DMS53 treated with DMSO at 0.1 percent for 48 hours (cell line): Measurements from ENCODE around the gene IGSF6.
"Not testable (repeated sequence)": the region's sequence is repeated elsewhere in the genome, so short reads cannot be mapped to it uniquely, and the experiment has no call there.

ENCODE experiments used
- DNase-seq: peaks from one replicate; lab custom pipeline; 2025; ENCODE audit not compliant: unreplicated experiment; lab: John Stamatoyannopoulos, UW

Gene IGSF6

DNA sequence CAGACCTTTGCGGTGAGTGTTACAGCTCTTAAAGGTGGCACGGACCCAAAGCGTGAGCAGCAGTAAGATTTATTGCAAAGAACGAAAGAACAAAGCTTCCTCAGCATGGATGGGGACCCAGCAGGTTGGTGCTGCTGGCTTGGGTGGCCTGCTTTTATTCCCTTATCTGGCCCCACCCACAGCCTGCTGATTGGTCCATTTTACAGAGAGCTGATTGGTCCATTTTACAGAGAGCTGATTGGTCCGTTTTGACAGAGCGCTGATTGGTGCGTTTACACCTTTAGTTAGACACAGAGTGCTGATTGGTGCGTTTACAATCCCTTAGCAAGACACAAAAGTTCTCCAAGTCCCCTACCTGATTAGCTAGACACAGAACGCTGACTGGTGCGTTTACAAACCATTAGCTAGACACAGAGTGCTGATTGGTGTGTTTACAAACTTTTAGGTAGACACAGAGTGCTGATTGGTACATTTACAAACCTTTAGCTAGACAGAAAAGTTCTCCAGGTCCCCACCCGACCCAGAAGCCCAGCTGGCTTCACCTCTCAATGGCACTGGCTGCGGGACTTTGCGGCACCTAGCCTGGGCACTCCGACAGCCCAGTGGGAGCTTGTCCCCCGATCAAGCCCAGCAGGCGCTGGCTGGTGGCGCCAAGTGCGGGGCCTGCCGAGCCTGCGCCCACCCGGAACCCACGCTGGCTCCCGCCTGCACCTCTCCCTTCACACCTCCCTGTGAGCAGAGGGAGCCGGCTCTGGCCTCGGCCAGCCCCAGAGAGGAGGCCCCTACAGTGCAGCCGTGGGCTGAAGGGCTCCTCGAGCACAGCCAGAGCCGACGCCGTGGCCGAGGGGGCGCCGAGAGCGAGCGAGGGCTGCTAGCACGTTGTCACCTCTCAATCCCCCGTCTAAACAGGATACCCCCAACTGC lies 22.5 kb downstream of the IGSF6 start:
- not testable (repeated sequence) for DNase-seq

DNA sequence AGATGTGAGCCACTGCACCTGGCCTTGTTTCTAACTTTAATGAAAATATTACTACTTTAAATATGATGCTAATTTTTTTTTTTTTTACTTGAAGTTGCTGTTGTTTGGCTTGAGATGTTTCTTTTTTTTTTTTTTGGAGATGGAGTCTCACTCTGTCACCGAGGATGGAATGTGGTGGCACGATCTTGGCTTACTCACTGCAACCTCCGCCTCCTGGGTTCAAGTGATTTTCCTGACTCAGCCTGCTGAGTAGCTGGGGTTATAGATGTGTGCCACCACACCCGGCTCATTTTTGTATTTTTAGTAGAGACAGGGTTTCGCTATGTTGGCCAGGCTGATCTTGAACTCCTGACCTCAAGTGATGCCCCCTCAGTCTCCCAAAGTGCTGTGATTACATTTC lies 23.6 kb downstream of the IGSF6 start:
- no peak for DNase-seq

DNA sequence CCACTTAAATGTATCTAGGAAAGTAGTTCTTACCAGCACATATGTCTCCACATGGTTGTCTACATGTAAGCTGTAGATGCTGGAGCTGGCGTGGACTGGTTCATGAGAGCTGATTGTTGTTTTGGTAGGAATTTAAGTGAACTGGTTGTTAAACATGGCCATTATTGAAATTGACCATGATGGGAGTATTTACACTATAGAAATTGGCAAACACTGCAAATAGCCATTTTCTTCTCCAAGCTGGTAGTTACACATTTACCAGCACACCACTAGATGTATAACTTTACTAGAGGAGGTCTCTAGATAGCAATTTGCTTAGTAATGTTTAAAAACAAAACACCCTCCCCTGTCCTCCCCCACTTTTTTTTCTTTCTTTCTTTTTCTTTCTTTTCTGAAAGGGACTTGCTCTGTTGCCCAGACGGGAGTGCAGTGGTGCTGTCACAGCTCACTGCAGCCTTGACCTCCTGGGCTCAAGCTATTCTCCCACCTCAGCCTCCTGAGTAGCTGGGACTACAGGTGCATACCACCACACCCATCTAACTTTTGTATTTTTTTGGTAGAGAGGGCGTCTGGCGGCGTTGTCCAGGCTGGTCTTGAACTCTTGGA lies 24.2 kb downstream of the IGSF6 start:
- DNase-seq: no peak

GRCh38 chr16:21626659-21627277 lies 25.6 kb downstream of the IGSF6 start:
- DNase-seq: no peak

DNA sequence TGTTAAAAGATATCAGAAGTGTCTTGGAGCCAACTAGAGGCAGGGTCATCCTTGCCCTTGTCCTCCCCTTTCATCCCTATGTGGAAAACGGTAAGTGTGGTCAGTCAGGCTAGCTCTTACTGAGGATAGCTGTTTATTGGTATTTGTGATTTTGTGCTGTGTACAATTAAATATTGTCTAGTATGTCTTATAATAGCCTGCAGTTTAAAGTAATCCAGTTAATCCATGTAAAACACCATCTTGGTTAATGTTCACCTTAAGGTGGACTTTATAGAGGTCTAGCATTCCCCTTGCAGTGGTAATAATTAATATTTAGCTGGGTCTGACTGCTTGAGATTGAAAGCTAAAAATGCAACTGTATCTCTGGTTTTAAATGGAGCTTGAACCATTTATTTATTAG lies 27.4 kb downstream of the IGSF6 start:
- DNase-seq: no peak

DNA sequence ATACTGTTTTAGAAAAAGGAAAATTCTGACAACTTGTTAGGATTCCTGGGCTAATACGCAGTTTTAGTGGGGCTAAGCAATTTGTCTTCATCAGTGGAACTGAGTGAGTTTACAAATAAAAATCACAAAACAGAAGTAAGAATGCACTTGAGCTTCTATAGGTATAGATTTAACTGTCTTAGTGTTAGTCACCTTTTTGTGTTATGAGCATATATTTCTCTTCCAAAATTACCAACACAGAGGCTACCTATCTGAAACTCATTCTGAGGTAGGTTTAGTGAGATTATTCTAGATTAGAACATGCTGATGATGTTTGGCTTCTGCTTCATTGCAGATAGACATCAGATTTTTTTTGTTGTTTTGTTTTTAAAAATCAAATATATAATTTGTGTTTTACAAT lies 29.9 kb downstream of the IGSF6 start:
- no peak for DNase-seq

DNA sequence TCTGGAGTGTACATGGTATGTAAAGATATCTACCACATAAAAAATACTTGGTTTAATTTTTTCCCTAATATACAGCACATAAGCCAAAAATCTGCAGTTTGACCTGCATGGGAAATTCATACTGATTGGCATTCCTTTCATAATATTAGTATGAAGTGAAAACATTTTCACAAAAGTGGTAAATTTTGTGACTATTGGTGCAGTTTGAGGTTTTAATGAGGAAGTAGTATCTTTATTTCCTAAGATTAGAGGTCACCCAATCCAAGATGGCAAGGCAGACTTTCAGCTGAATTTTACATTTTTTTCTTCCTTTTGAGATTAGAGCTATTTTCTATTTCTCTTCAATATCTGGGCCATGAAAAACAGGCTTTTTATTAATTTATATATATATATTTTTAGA lies 31.8 kb downstream of the IGSF6 start:
- DNase-seq: no peak

- DNase-seq: no peak
These were observed 32.5 kb downstream of the IGSF6 start for GRCh38 chr16:21619765-21620425.

- DNase-seq: no peak
These were observed 34.1 kb downstream of the IGSF6 start for GRCh38 chr16:21618281-21618680.

- DNase-seq: no peak
These were observed 34.8 kb downstream of the IGSF6 start for GRCh38 chr16:21617607-21618006.

DNA sequence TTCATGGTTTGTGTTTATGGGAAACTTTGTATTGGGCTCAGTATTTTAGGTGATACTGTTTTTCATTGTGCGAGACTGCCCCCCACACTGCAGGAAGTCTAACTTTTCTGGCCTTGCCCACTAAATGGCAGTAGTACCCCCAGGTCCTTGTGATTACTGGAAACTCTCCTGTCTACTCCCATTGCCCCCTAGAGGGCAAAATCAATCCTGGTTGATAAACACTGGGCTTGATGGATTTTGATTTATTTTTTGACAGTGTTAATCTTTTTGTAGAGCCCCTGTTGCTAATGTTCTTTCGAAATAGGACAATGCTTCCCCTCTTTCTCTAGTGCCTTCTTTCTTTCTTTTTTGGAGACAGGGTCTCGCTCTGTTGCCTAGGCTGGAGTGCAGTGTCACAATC lies 37.5 kb downstream of the IGSF6 start:
- DNase-seq: no peak

DNA sequence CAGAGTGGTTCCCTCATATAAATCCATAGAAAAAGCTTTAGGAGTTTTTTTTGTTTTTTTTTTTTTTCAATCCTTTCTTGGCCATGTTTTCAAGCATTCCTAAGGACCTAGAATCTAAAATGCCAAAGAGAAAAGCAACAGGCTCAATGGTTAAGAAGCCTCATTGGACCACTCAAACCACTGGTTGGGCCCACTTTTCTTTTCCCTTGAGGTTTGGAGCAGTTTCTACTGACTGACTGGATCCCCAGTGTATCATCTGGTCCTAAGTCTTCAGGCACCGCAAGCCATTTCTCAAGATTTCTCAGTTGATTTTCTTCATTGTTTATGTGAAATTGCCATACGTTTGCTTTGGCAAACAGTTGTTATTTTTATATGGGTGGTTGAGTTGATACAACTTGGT lies 38.6 kb downstream of the IGSF6 start:
- DNase-seq: no peak

DNA sequence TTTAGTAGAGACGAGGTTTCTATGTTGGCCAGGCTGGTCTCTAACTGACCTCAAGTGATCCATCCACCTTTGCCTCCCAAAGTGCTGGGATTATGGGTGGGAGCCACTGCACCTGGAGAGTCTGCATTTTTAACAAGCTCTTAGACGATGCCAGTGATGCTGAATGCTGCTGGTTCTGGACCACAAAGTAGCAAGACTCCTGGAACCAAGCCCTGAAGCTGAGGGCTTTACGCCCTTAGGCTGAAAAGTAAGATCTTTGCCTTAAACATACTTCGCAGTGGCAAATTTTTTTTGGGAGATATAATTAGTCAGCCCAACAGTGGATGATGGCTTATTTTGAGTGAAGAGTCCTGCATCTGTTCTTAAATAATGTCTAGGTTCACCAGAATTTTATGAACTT lies 39.0 kb downstream of the IGSF6 start:
- no peak for DNase-seq

DNA sequence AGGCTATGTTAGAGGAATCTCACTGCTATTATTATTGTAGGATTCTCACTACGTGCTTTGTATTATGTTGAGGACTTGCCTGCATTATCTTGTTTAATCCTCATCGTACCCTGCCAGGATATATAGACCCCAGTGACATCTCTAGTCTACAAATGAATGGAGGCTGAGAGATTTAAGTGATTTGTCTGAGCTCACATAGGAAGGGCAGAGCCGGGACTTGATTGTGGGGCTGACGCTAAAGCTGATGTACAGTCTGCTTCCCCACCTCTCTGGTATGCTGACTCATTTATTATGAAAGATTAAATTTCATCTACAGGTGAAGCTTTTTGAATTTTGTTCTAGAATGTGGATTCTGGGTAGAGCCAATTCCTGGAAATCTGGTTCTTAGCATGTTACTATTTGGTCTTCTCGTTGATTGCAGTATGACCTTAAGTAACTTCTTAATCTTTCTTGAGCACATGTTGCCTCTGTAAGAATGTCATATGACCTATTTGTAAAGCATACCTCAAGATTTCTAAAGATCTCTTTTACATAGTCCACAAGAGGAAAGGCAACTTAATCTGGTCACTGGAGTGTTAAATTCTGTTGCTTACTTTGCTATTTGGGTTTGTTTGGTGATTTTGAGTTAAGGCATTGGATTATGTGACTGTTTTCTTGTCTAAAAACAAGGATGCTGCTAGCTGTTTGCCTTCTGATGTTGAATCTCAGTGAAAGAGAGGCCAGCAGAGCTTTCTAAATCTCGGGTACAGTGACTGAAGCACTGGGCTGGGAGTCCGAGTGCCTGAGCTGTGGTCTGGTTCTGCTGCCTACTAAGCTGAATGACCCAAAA lies 40.6 kb downstream of the IGSF6 start:
- no peak for DNase-seq

- DNase-seq: no peak
These were observed 41.2 kb downstream of the IGSF6 start for GRCh38 chr16:21611198-21611555.

GRCh38 chr16:21610766-21611165 lies 41.6 kb downstream of the IGSF6 start:
- DNase-seq: no peak

DNA sequence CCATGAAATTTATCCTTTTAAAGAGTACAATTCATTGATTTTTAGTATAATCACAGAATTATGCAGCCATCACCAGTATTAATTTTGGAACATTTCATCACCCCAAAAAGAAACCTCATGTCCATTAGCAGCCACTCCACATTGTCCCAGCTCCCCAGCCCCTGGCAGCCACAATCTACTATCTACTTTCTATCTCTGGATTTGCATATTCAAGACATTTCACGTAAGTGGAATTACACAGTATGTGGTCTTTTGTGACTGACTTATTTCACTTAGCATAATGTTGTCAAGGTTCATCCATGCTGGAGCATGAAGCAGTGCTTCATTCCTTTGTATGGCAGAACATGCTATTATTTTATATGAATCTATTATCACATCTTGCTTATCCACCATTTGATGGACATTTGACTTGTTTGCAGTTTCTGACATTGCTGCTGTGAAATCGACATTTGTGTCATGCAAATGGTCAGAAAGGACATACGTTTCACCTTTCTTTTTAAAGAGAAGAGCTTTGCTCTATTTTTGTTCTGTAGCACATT lies 42.3 kb downstream of the IGSF6 start:
- no peak for DNase-seq

DNA sequence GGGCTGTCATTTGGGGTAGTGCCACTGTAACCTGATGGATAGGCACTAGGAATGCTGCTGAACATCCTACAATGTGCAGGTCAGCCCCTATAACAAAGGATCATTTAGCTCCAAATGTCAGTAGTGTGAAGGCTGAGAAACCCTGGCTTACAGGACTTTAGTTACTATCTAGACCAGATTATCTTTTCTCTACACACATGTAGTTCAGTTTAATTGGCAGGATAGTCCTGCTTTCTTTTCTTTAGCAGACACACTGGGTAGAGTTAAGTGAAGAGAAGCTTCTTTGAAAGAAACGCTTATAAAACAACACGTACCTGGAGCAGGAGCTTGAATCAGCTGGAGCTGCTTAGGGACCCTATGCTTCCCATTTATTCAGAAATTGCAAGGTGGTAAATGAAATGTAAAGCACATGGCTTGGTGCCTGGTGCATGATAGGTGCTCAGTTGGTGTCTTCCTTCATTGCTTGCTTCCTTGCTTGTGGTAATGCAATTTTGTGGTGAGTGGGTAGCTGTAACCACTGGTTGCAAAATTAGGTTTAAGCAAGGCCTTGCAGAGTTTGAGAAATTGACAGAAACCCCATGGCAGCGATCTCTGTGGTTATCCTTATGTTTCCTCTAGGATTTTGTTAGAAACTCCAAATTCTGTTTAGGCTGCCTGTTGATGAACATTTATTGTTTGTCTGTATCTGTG lies 43.6 kb downstream of the IGSF6 start:
- DNase-seq: no peak

GRCh38 chr16:21605848-21606247 lies 46.6 kb downstream of the IGSF6 start:
- not testable (repeated sequence) for DNase-seq

- no peak for DNase-seq
These were observed 48.5 kb downstream of the IGSF6 start for GRCh38 chr16:21603928-21604327.
